Fibroblast of the aortic adventitia (primary cell): ENCODE results near the gene USP48. TPM values are rescaled to one million over a fixed set of nuclear protein-coding genes. Genes with fewer than 3 reads are reported as not detected.

Experiments used
- DNase-seq: peaks from one replicate; pipeline ENCODE4 v3.0.0-alpha.2; 2010; ENCODE audit warnings: low read depth
- H3K4me3 ChIP-seq: 2 replicates; pipeline ENCODE4 v1.5.1; 2011; ENCODE audit warnings: low read depth, mild to moderate bottlenecking, control low read depth, low read length, moderate library complexity
- CTCF ChIP-seq: IDR thresholded peaks from 2 replicates; pipeline ENCODE4 v1.5.1; 2011; ENCODE audit warnings: mild to moderate bottlenecking, low read length, control low read depth, inconsistent platforms; ENCODE audit not compliant: insufficient read depth
- total RNA-seq: library from RNA; depleted of rRNA; stranded (reverse); fragments of >200 nt; gene quantifications from 2 replicates; pipeline ENCODE4 v1.2.3, GENCODE V29; 2012; ENCODE audit warnings: low replicate concordance

The USP48 gene
- total RNA-seq, 1 donor = 57.9 TPM

DNA sequence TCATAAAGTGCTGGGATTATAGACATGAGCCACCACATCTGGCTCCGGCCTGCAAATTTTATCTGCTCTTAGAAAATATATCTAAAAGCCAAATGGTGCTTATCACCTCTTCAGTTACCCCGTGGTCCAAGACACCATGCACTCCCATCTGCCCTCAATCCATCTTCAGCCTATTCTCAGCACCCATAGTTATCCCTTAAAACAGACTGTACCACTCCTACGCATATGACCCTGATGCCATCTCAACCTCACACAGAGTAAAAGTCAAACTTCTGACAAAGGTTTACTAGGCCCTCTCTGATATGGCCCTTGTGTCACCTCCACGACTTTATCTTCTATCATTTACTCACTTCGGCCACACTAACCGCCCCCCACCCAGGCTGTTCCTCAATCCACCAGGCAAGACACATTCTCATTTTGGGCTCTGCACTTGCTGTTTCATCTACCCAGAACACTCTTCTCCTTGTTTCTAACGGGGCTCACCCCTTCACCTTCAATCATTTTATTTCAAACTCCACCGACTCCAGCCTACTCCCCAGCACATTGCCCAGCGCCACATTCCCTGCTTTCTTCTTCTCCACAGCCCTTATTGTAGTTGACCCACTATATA is 33.0 kb downstream of the USP48 start:
- no peak for TF ChIP-seq CTCF
- DNase-seq = no peak
- H3K4me3 ChIP-seq = no peak overlapping the region

DNA sequence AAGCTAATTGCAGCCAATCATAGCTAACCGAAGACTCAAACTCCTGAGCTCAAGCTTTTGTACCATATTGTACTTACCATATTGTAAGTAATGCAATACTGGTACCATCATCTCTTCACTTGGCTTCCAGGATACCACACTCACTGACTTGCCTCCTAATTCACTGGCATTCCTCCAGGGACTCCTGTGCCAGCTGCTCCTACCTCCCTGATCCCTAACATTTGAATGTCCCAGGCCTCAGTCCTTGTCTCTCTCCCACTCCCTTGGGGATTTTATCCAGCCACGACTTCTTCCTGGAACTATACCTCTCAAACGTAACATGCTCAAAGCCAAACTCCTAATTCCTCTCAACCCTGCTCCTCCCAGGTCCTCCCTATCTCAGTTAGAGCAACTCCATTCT is 33.8 kb downstream of the USP48 start:
- peak; percentile 6 for DNase-seq
- TF ChIP-seq CTCF = no peak
- no peak overlapping the region for H3K4me3 ChIP-seq

- DNase-seq = no peak
- TF ChIP-seq CTCF = no peak
- no peak overlapping the region for H3K4me3 ChIP-seq
Observed at GRCh38 chr1:21743476-21743875, 39.5 kb downstream of the USP48 start.

DNA sequence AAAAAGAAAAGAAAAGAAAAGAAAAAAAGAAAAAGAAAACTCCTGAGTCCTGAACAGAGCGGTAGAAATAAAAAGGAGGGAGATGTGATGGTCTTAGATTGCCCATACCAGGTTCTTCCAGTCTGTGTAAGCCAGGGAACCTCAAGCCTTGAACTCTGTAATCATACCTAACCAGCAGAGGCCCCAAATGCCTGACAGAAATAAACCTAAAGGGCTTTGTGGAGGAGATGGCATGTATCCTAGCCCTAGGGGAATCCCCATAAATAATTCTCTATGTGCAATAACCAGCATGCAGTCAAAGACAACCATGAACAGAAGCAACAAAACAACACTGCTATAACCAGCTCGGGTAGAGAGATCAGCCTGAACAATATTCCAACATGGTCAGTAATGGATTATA is 40.4 kb downstream of the USP48 start:
- no peak overlapping the region for H3K4me3 ChIP-seq
- DNase-seq = no peak
- TF ChIP-seq CTCF = no peak

DNA sequence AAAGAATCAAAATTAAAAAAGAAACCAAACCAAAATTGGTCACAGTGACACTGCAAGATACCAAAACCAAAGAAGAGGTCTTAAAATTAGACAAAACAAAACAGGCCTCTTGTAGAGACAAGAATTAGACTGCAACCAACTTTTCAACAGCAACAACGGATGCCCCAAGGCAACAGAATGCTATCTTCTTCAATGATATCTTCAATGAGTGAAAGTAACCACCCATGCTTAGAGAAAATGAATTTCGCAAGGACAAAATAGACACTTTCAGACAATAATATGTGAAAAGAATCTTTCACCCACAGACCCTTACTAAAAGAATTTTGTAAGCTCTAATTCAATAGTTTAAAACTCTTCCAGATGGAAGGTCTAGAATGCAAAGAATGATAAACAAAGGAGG is 41.7 kb downstream of the USP48 start:
- H3K4me3 ChIP-seq = no peak overlapping the region
- TF ChIP-seq CTCF = no peak
- DNase-seq = no peak

GRCh38 chr1:21736876-21737275 is 46.1 kb downstream of the USP48 start:
- TF ChIP-seq CTCF = no peak
- no peak for DNase-seq

GRCh38 chr1:21736011-21736410 is 46.9 kb downstream of the USP48 start:
- H3K4me3 ChIP-seq = no peak overlapping the region
- no peak for DNase-seq
- no peak for TF ChIP-seq CTCF

More at GRCh38 chr1:21736876-21737275, 46.1 kb downstream of the USP48 start:
- no peak overlapping the region for H3K4me3 ChIP-seq
